ENCODE measurements around the gene MAN2C1.

GRCh38 chr15:75328493-75329314 is 39.7 kb downstream of the MAN2C1 start:
- TF ChIP-seq CTCF (IDR thresholded peaks at IDR 0.05; ENCODE audit: poor library complexity) (no peak), EZH2phosphoT487 (IDR thresholded peaks at IDR 0.05; ENCODE audit: low read depth, severe bottlenecking, unreplicated experiment) (no peak), EZH2 (IDR thresholded peaks at IDR 0.05; ENCODE audit: borderline replicate concordance) (no peak)
